ENCODE data around the gene KIR2DL1.

DNA sequence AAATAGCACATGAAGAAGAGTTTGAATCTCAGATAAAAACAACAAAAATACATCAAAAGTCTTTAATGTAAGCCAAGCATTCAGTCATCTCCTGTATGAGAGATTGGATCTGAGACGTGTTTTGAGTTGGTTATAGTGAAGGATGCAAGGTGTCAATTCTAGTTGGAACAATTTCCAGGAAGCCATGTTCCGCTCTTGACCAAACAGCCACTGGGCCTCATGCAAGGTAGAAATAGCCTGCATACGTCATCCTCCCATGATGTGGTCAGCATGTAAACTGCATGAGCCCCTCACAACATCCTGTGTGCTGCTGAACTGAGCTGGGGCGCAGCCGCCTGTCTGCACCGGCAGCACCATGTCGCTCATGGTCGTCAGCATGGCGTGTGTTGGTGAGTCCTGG lies 45.5 kb upstream of the KIR2DL1 start, which contains the start of gene KIR3DL3:
- no peak for TF ChIP-seq YY1 (IDR thresholded peaks at IDR 0.05; ENCODE audit: insufficient read depth, insufficient read length)
- TF ChIP-seq SUZ12 (IDR thresholded peaks at IDR 0.05; ENCODE audit: extremely low read depth, insufficient read depth, insufficient read length), result no peak
- TF ChIP-seq ZNF274 (IDR thresholded peaks at IDR 0.05; ENCODE audit: low read depth, low read length), result no peak

All from NT2/D1 (cell line).